H1 (cell line): ENCODE data around the gene EIF1B. TPM values are rescaled to one million over a fixed set of nuclear protein-coding genes. Genes with fewer than 3 reads are reported as not detected.
A peak's percentile ranks its signal among the peaks of the same experiment; 100 is the strongest.

Experiments
- CHD7 ChIP-seq: fragments of 300-600 bp; sonication (generic); IDR thresholded peaks from 2 replicates; pipeline ENCODE4 v1.7.1; 2012; ENCODE audit warnings: low read length, moderate library complexity, mild to moderate bottlenecking, inconsistent platforms; ENCODE audit not compliant: insufficient replicate concordance
- JUND ChIP-seq: IDR thresholded peaks from 2 replicates; pipeline ENCODE4 v1.6.1; 2011; ENCODE audit warnings: mild to moderate bottlenecking, improper control_type of control experiment, low read length
- KDM4A ChIP-seq: IDR thresholded peaks from one replicate; pipeline ENCODE4 v1.7.1; 2012; ENCODE audit warnings: low read depth, mild to moderate bottlenecking, moderate library complexity, low read length, inconsistent platforms; ENCODE audit not compliant: severe bottlenecking
- polyA plus RNA-seq, 7 experiments: library from polyadenylated mRNA; depleted of rRNA in 3 of 7; stranded (reverse) in 5 of 7; unstranded in 2 of 7; fragments of >200 nt in 5 of 7; fragments of 200-250 nt in 2 of 7; gene quantifications; 1 replicate in 5 of 7; 2 replicates in 1 of 7; 4 replicates in 1 of 7; pipeline versions ENCODE4 v1.2.1 to v1.2.3, GENCODE V29; 2011 to 2013; ENCODE audit warnings: missing spikeins in 2 of 7, mixed read lengths in 2 of 7
- total RNA-seq: library from RNA; stranded (reverse); fragmentation: NEBNext Ultra II Directional; extraction: Animal tissue kit (Norgen Biotek cat#: 25700); gene quantifications from 2 replicates; pipeline ENCODE4 v1.2.1, GENCODE V29; 2021

Gene EIF1B
- total and polyA plus RNA-seq, 2 of the 8 experiments (the other 6 are each of a cell fraction or from before 2014, with no cell fraction given), result 42.4 to 115 TPM

- TF ChIP-seq CHD7 (no peak), KDM4A (peak; percentile 16), JUND (0 out of 2 replicates have a peak, but pooled peaks have one; percentile 69)
Measured at GRCh38 chr3:40308725-40309417, 636 bp upstream of the EIF1B start (continued).
